Kidney tubule cell (primary cell): ENCODE results near the gene CREB5.
A peak's percentile ranks its signal among the peaks of the same experiment; 100 is the strongest.
"Not testable (repeated sequence)": the region's sequence is repeated elsewhere in the genome, so short reads cannot be mapped to it uniquely, and the experiment has no call there.

Source experiments
- DNase-seq: peaks from one replicate; pipeline ENCODE4 v3.0.0-alpha.2; 2018; ENCODE audit warnings: low spot score

Gene CREB5

DNA sequence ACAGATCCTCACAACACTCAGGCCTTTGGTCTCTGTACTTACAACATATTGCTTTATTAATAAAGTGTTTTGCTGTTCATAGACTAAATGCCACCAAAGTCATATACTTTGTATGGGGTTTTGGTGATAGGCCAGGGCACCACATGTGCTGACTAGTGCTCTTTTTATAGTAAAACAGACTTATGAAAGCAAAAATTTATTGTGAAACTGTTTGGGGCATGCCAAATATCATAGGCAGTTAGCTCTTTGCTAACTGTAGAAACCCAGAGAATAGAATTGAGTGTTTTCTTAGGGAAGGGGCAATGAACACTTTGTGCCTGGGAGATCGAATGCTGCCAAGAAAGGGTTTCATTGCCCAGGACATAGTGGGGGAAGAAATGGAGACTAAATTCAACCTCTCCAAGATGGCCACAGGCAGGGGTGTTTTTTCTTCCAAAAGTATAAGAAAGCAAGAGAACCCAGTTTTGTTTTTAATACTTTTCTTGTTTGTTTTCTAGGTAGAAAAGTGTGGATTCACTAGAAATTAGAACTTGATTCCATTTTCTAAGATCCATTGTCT, 403.1 kb downstream of the CREB5 start:
- no peak for DNase-seq

GRCh38 chr7:28815928-28816373, 403.6 kb downstream of the CREB5 start:
- DNase-seq, result no peak

DNA sequence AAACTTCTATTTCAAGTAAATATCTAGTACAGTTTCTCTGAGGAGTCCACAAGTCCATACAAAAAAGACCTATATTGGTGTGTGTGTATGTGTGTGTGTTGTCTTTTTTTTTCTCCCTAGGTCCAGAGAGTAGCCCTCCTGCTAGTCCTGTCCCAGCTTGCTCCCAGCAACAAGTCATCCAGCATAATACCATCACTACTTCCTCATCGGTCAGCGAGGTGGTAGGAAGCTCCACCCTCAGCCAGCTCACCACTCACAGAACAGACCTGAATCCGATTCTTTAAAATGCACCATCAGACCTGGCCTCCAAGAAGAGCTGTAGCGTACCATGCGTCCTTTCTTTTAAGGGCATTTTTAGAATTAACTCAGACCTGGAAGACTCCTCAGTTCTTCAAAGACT, 406.7 kb downstream of the CREB5 start:
- DNase-seq, result no peak

DNA sequence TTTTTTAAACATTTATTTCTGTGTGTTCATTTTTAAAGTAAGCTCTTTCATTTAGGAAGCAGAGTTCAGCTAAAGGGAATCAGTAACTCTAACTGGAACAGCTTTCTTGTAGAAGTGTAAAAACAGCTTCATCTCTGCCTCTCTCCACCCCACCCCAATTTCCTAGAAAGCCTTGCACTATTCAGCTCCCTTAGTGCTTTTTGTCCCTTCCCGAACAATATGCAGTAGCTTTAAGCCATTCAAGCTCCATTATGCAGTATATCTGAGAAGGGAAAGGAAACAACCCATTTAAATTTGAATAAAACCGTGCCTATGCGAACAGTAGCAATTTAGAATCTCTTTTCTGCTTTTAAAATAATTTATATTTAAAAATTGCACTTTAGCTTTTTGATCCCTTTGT, 411.3 kb downstream of the CREB5 start:
- DNase-seq, result no peak

DNA sequence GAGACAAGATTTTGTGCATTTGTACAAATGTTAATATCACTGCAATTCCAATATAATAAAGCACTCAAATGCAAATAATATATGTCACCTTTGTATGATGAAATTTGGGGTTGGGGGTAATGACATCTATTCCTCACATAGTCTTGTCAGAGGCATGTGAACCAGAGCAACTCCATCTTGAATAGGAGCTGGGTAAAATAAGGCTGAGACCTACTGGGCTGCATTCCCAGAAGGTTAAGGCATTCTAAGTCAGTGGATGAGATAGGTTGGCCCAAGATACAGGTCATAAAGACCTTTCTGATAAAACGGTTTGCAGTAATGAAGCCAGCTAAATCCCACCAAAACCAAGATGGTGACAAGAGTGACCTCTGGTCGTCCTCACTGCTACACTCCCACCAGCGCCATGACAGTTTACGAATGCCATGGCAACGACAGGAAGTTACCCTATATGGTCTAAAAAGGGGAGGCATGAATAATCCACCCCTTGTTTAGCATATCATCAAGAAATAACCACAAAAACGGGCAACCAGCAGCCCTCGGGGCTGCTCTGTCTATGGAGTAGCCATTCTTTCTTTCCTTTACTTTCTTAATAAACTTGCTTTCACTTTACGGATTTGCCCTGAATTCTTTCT, 413.6 kb downstream of the CREB5 start:
- DNase-seq, result not testable (repeated sequence)

DNA sequence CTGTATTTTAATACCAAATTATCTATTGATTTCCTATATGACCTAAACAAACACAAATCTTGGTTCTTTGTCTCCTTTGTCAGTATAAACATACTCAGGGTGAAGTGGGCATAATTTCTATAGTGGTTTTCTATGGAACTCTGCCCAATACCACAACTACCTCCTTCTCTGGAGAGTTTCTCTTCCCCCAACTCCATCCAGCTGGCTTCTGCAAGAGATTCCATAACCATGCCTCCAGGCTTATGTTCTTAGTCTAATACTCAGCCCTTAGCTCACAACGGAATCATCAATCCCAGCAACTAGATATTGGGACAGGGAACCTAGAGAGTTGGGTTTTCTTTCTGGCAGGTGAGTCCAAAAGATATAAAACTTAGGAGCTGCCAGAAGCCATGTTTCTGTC, 418.5 kb downstream of the CREB5 start:
- no peak for DNase-seq

DNA sequence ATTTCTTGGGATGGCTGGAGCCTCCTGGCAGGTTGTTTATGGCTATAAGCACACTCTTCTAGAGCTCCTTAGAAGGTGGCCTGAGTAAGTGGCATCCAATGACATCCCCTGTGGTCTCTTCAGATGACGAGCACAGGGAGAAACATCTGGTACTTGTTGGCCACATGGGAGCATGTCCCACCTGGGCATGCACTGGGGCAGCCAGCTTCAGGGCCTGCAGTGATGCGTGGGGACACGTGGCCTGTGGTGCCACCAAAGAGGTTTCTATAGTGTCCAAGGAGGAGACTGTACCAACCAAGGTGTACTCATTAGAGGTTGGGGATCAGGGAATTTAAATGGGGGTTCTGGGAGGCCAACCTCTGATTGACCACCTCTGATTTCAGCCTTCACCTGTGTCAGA, 420.4 kb downstream of the CREB5 start:
- DNase-seq, result no peak

DNA sequence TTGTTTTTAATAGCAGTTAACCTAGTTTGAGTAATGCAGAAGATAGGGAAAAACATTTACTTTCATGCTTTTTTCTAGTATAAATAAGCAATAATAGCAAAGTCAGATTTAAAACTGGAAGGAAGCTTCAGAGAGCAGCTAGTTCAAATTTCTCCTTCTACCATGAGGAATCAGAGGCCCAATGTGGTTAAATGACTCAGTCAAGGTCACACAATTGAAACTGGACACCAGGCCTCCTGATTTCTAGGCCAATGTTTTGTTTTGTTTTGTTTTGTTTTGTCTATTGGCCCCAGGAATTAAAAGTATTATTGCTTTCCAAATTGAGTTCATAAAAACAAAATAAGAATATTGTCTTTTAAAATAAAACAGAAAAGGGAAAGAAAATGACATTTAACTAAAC, 423.5 kb downstream of the CREB5 start:
- peak; percentile 33 for DNase-seq

GRCh38 chr7:28836716-28837115, 424.4 kb downstream of the CREB5 start:
- no peak for DNase-seq

DNA sequence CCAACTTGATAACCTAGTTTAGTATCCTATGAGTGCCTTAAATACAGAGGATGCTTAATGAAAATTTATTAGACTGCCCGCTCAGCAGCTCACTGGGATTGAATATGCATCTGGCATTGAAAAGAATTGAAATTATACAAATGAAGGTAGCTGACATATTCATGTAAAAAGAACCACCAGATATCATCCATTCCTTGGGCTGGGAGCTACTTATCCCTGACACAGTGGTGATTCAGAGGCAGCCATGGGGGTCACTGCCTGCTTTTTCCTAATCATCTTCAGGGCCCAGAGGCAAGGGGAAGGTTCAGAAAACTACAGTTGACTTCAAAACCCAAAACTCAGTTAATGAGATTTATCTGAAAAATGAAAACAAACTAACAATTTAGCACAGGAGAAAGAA, 424.9 kb downstream of the CREB5 start:
- no peak for DNase-seq

DNA sequence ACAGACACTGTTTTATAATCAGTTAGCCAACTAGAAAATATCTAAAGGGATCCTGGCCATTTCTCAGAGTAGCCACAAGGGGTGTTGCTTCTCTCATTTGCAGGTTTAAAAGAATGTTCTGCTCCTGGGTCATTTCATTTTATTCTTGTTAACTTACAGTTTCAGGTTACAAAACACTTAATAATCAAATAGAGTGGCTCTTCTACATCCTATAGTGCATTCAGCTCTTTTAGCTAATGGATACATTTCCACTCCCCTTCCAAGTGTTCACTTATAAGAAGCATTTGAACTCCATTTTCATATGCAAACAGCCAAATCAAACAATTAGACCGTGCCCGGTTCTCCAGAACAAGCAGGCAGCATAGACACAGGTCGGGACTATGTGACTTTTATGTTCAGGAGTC, 428.3 kb downstream of the CREB5 start:
- DNase-seq, result no peak

GRCh38 chr7:28841766-28842165, 429.4 kb downstream of the CREB5 start:
- DNase-seq, result no peak

DNA sequence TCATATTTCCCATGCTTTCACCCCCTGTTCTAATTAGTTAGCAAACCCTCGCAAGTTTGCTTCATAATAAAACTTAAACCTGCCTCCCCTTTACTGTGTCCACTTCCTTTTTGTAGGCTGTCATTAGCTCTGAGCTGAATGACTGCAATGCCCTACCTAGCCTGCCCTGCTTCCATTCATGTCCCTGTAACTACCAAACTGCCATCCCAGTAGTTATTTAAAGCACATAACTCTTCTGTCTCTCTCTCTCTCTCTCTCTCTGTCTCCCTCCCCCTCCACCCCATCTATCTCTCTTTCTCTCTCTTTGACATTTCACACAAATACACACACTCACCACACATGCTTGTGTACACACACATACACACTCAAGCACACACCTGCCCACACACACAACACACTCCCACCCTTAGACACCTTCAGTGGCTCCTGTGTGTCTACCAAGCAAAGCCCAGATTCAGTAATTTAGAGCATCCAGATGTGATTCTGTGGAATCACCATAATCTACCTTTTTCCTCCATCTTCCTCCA, 430.5 kb downstream of the CREB5 start:
- no peak for DNase-seq

- no peak for DNase-seq
Observed at GRCh38 chr7:28845106-28845505, 432.8 kb downstream of the CREB5 start.

GRCh38 chr7:28847176-28847575, 434.9 kb downstream of the CREB5 start:
- DNase-seq, result no peak

DNA sequence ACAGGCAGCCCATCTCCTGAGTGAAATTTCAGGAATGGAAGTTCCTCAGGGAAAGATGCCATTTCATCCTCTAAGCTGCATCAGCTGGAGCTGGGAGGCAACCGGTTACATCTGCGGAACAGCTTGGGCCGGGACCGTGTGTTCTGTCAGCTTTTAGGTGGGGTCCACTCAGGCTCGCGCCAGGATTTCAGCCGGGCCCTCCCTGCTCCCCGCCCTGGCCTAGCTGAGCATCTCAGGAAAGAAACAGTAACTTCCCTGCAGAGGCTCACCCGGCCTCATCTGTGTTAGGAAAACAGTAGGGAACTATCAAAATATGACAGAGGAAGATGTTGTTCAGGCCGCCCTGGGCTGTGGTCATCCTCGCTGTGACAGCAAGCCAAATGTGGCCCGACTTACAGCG, 435.4 kb downstream of the CREB5 start:
- DNase-seq, result no peak

DNA sequence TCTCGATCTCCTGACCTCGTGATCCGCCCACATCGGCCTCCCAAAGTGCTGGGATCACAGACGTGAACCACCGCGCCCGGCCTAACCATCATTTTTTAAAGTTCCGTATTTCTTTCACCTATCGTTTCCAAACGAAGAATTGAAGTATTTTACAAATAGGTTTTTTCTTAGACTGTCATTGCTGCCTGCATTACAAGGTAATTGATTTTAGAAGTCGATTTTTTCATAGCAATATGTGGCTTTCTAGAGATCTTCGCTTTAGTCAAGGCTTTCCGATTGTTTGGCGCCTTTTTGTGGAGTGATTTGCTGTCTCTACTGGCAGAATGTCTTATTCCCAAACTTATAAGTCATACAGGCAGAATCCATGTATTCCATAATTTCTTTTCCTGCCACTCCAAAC, 436.6 kb downstream of the CREB5 start:
- DNase-seq, result no peak

- DNase-seq, result no peak
Observed at GRCh38 chr7:28850699-28851098, 438.4 kb downstream of the CREB5 start.

- peak; percentile 13 for DNase-seq
Observed at GRCh38 chr7:28853150-28853549, 440.8 kb downstream of the CREB5 start.

GRCh38 chr7:28853834-28854749, 441.8 kb downstream of the CREB5 start:
- peak; percentile 85 for DNase-seq

- DNase-seq, result no peak
Observed at GRCh38 chr7:28854750-28855074, 442.4 kb downstream of the CREB5 start.

DNA sequence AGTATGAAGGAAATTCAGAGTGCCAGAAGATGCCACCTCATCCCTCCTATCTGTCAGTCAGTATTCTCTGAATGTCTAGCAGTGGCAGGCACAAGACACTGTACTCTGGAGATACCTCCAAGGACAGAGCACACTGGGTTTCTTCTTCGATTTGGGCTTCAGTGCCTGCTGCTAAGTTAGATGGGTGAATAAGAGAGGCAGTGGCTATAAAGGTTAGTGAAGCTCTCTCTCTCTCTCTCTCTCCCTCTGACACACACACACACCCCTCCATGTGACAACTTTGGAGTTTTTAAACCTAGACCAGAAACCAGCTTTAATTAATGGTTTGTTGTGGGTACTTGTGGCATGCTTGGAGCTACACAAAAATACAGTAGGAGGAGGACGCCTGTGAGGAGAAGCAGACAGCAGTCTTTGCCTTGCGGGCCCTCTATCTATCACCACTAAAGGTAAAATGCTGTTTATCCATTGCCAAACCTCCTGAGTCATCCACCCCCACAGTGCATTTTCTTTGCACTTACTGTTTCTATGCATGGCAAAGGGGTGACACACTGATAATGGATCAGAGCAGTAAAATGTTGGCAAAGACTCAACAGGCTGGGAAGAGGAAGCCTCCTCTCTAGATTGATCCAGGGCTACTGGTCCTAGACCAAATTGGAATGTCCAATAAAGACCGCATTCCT, 443.4 kb downstream of the CREB5 start:
- DNase-seq, result peak; percentile 99

- DNase-seq, result no peak
Observed at GRCh38 chr7:28856656-28857055, 444.3 kb downstream of the CREB5 start.
